ENCODE measurements around the gene MGAT2.

MGAT2 gene

DNA sequence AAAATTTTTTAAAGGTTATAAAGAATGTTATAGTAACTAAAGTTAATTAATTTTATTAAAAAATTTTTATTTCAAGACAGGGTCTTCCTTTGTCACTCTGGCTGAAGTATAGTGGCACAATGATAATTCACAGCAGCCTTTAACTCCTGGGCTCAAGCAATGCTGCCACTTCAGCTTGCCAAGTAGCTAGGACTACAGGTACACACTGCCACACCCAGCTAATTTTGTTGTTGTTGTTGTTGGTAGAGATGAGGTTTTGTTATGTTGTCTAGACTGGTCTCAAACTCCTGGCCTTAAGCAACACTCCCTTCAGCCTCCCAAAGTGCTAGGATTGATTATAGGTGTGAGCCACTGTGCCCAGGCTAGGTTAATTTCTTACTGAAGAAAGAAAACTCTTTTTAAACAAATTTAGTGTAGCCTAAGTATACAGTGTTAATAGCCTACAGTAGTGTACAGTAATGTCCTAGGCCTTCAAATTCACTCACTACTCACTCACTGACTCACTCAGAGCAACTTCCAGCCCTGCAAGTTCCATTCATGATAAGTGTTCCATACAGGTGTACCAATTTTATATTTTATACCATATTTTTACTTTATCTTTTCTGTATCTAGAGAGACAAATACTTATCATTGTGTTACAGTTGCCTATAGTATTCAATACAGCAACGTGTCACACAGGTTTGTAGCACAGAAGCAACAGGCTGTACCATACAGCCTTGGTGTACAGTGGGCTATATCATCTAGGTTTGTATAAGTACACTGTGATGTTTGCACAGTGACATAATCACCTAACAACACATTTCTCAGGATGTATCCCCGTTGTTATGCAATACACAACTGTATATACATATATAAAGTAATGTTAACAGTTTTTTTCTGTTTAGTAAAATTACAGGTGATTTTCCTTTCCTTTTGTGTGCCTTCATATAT, 39.2 kb downstream of the MGAT2 start:
- DNase-seq = no peak

DNA sequence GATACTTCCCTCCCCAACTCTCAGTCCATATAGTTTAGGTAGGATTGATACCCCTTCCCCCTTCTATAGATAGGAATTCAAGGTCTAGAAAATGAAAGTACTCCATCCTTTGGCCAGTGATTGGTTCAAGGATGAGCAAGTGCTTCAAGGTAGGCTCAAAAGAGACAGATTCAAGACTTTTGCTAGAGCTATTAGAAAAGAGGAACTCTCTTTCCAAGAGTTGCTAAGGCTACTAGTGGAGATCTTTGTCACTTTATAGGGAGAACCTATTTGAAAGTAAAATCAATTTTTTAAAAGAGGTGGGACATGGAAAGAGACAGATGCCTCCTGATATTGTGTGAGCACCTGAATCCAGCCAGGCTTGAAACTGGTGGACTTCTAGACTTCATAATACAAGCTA, 49.9 kb downstream of the MGAT2 start:
- DNase-seq = no peak
